WI38 (cell line): ENCODE measurements around the gene MAIP1.

Experiments used
- H3K4me3 ChIP-seq: 2 replicates; pipeline ENCODE4 v1.5.1; 2011; ENCODE audit warnings: low read depth, mild to moderate bottlenecking, control low read depth, low read length
- CTCF ChIP-seq: IDR thresholded peaks from 2 replicates; pipeline ENCODE4 v1.5.1; 2012; ENCODE audit warnings: low read depth, mild to moderate bottlenecking, control low read depth, low read length

Gene MAIP1

DNA sequence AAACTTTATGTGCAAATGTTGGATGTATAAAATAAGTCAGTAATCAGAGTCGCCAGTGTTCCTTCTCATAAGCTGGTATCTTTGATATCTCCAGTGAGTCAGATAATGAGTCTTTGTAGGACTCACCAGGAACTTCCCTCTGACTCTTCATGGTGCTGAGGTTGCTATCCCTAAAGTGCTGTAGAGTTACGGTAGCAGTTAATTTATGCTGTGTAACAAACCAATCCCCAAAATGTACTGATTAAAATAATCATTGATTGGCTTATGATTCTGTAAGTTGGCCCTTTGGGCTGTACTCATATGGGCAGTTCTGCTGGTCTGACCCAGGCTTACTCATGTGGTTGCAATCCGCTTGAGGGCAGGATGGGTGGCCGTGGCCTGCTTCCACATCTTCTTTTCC lies 43.8 kb downstream of the MAIP1 start:
- TF ChIP-seq CTCF = no peak
- no peak overlapping the region for H3K4me3 ChIP-seq

GRCh38 chr2:200000444-200001163 lies 45.2 kb downstream of the MAIP1 start:
- no peak for TF ChIP-seq CTCF

DNA sequence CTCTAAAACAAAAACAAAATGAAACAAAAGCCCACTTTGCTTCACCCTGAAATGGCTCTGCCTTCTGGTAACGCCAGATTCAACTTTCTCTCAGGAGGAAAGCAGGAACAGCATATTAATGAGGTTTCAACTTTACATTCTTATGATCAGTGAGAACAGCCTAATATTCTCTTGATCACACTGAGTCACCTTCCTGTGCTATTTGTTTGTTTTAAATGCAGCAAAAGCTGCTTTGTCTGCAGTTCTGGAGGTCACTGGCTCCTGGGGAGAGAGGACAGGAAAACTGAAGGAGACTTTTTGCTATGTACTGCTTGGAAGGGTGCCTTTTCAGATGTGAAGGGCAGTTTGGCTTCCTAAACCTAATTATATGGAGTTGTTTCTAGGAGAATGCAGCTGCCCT lies 48.1 kb downstream of the MAIP1 start:
- TF ChIP-seq CTCF = no peak
- H3K4me3 ChIP-seq = no peak overlapping the region

More at GRCh38 chr2:200000444-200001163, 45.2 kb downstream of the MAIP1 start:
- no peak overlapping the region for H3K4me3 ChIP-seq

DNA sequence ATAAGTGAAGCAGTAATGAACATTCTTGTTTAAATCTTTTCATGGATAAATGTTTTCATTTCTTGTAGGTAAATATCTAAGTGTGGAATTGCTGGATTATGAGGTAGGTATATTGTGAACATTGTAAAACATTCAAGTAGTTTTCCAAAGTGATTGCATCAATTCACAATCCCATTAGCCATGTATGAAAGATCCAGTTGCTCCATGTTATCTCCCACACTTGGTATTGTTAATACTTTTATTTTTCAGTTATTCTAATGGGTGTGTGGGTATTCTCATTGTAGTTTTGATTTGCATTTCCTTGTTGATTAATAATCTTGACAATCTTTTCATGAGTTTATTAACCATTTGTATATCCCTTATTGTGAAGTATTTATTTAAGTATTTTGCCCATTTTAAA lies 50.3 kb downstream of the MAIP1 start:
- no peak overlapping the region for H3K4me3 ChIP-seq
- TF ChIP-seq CTCF = no peak

DNA sequence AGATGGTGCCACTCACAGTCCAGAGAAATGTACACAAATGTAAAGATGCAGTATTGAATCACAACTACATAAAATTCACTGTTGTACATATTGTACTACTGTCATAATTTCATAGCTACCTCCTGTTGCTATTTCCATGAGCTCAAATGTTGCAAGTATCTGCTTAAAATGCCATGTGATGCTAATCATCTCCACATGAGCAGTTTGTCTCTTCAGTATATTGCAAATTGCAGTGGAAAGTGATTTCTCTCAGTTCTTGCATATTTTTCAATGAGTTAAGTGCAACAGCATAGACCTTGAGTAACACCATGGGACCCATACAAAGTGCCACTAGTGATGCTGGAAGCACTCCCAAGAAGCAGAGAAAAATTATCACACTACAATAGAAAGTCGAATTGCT lies 51.9 kb downstream of the MAIP1 start:
- TF ChIP-seq CTCF = no peak
- no peak overlapping the region for H3K4me3 ChIP-seq

DNA sequence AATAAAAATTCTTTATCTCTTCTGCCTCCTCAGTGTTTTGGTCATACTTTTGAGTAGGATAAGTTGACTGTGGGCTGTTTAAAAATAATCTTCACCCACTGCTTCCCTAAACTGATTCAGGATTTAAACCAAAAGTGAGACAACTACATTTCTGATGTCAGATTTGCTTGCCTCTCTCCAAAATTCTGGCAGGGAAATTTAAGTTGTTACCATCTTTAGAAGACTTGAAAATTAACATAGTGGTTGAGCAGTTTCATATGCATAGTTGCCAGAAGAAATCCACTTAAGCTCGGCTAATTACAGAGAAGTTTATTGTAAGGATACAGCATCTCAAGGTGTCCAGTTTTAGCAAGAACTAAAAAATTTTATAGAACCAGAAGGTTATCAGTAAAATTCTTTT lies 57.0 kb downstream of the MAIP1 start:
- no peak overlapping the region for H3K4me3 ChIP-seq
- TF ChIP-seq CTCF = no peak
